ENCODE measurements around the gene CLASP1. TPM values are rescaled to one million over a fixed set of nuclear protein-coding genes. Genes with fewer than 3 reads are reported as not detected.
"Not testable (repeated sequence)": the region's sequence is repeated elsewhere in the genome, so short reads cannot be mapped to it uniquely, and the experiment has no call there.

Gene CLASP1
- total RNA-seq, 1 experiment from 2014 or later = 45.9 TPM

DNA sequence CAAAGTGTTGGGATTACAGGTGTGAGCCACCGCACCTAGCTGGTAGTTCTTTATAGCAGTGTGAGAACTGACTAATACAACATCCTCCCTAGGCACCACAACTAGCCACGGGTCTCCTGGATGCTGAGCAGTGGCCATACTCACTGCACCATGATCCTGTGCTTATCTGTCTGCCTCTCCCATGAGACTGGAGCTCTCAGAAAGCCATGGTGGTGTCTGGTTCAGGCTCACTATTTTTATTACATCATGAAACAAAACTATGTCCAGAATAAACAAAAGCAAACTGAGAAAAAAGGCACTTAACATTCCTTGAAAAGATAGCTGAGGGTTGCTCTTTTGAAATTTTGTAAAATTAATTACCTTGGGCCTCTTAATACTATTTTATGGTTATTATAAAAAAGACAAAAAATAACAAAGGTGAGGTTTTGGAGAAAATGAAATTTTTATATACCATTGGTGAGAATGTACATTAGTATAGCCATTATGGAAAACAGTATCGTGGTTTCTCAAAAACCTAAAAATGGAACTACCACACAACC lies 273.6 kb downstream of the CLASP1 start:
- Histone ChIP-seq H3K56ac (ENCODE audit: insufficient read length, low read depth, low read length) (no peak overlapping the region), H3K79me2 (ENCODE audit: insufficient read depth, low read length) (no peaks in the 10 kb centered on the region), H2AK5ac (ENCODE audit: insufficient read length, low read length) (no peak overlapping the region), H2BK5ac (ENCODE audit: insufficient read length, low read length) (no peak overlapping the region), H3K4me1 (ENCODE audit: insufficient read depth, low read length) (no peaks in the 10 kb centered on the region), H2BK15ac (ENCODE audit: low read depth, low read length) (no peak overlapping the region), H3K9me3 (ENCODE audit: control insufficient read depth, low read depth, low read length) (no peaks in the 10 kb centered on the region), H2BK20ac (ENCODE audit: low read depth, low read length, poor library complexity, severe bottlenecking) (no peak overlapping the region), H3K23me2 (ENCODE audit: insufficient read length, low read depth, low read length, poor library complexity, severe bottlenecking) (no peaks in the 10 kb centered on the region), H3K23ac (ENCODE audit: insufficient read length, low read depth, low read length) (no peak overlapping the region), H4K20me1 (ENCODE audit: control insufficient read depth, insufficient read depth, insufficient read length) (no peaks in the 10 kb centered on the region), H2BK120ac (ENCODE audit: low read depth, low read length, poor library complexity, severe bottlenecking) (no peak overlapping the region), H2BK12ac (ENCODE audit: insufficient read length, low read depth, low read length) (no peak overlapping the region), H3K14ac (ENCODE audit: insufficient read depth, low read length) (no peak overlapping the region), H4K8ac (replicated peaks; ENCODE audit: insufficient read length, low read depth, low read length) (no peak overlapping the region), H2AFZ (ENCODE audit: low read length) (no peak overlapping the region), H4K91ac (ENCODE audit: insufficient read length, low read depth, low read length) (no peak overlapping the region), H3T11ph (ENCODE audit: low read length) (no peak overlapping the region), H3K9ac (ENCODE audit: extremely low read depth, insufficient read length, low read length) (no peak overlapping the region), H3K27me3 (ENCODE audit: insufficient read depth, low read length) (no peaks in the 10 kb centered on the region), H3K4ac (ENCODE audit: low read depth, low read length) (no peak overlapping the region), H3K18ac (ENCODE audit: insufficient read length, low read depth, low read length) (no peak overlapping the region), H3K79me1 (ENCODE audit: insufficient read depth, low read depth, low read length, poor library complexity, severe bottlenecking) (no peaks in the 10 kb centered on the region), H3K27ac (ENCODE audit: insufficient read length, low read depth, low read length) (no peak overlapping the region), H4K5ac (ENCODE audit: insufficient read length, low read depth, low read length) (no peak overlapping the region), H3K4me2 (ENCODE audit: insufficient read depth, insufficient read length, low read length) (no peak overlapping the region)
- no peak overlapping the region for H3K27ac Mint-ChIP-seq
- no peaks in the 10 kb centered on the region for H3K4me1 Mint-ChIP-seq
- TF ChIP-seq, protein P1, sequence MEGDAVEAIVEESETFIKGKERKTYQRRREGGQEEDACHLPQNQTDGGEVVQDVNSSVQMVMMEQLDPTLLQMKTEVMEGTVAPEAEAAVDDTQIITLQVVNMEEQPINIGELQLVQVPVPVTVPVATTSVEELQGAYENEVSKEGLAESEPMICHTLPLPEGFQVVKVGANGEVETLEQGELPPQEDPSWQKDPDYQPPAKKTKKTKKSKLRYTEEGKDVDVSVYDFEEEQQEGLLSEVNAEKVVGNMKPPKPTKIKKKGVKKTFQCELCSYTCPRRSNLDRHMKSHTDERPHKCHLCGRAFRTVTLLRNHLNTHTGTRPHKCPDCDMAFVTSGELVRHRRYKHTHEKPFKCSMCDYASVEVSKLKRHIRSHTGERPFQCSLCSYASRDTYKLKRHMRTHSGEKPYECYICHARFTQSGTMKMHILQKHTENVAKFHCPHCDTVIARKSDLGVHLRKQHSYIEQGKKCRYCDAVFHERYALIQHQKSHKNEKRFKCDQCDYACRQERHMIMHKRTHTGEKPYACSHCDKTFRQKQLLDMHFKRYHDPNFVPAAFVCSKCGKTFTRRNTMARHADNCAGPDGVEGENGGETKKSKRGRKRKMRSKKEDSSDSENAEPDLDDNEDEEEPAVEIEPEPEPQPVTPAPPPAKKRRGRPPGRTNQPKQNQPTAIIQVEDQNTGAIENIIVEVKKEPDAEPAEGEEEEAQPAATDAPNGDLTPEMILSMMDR (conservative IDR thresholded peaks at IDR 0.05) = no peak
- no peaks in the 10 kb centered on the region for H3K9me3 Mint-ChIP-seq
- no peaks in the 10 kb centered on the region for H3K27me3 Mint-ChIP-seq (ENCODE audit: low read depth)
- WGBS (ENCODE audit: extremely low coverage, insufficient read length, low lambda C conversion rate) = no CpG with 5 or more reads among the region's 3 CpGs
- no peak overlapping the region for H3K4me3 Mint-ChIP-seq
- no peak for DNase-seq
- peaks cover 36 to 65% (median 46%) of the 10 kb centered on the region in 3 experiments for H3K36me3 Mint-ChIP-seq (ENCODE audit: insufficient read depth in 1 of 3, low read depth in 3 of 3)

DNA sequence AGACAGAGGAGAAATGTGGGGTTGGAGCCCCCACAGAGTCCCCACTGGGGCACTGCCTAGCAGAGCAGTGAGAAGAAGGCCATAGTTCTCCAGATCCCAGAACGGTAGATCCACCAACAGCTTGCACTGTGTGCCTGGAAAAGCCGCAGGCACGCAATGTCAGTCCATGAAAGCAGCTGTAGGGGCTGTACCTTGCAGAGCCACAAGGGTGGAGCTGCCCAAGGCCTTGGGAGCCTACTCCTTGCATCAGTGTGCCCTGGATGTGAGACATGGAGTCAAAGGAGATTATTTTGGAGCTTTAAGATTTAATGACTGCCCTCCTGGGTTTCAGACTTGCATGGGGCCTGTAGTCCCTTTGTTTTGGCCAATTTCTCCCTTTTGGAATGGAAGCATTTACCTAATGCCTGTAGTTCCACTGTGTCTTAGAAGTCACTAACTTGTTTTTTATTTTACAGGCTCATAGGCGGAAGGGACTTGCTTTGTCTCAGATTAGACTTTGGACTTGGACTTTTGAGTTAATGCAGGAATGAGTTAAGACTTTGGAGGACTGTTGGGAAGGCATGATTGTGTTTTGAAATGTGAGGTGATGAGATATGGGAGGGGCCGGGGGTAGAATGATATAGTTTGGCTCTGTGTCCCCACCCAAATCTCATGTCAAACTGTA lies 274.7 kb downstream of the CLASP1 start:
- not testable (repeated sequence) for H2AFZ ChIP-seq (ENCODE audit: low read length); H3K9ac ChIP-seq (ENCODE audit: extremely low read depth, insufficient read length, low read length); H3K4me1 Mint-ChIP-seq; H3K27me3 ChIP-seq (ENCODE audit: insufficient read depth, low read length); H4K5ac ChIP-seq (ENCODE audit: insufficient read length, low read depth, low read length); H3K27ac ChIP-seq (ENCODE audit: insufficient read length, low read depth, low read length); H3T11ph ChIP-seq (ENCODE audit: low read length); H3K27ac Mint-ChIP-seq; H4K20me1 ChIP-seq (ENCODE audit: control insufficient read depth, insufficient read depth, insufficient read length); H3K4ac ChIP-seq (ENCODE audit: low read depth, low read length); H2BK15ac ChIP-seq (ENCODE audit: low read depth, low read length); H2BK5ac ChIP-seq (ENCODE audit: insufficient read length, low read length); H3K79me2 ChIP-seq (ENCODE audit: insufficient read depth, low read length); H4K8ac ChIP-seq (replicated peaks; ENCODE audit: insufficient read length, low read depth, low read length); H3K4me3 Mint-ChIP-seq; H2BK12ac ChIP-seq (ENCODE audit: insufficient read length, low read depth, low read length); H3K56ac ChIP-seq (ENCODE audit: insufficient read length, low read depth, low read length); H2AK5ac ChIP-seq (ENCODE audit: insufficient read length, low read length); DNase-seq; H3K9me3 ChIP-seq (ENCODE audit: control insufficient read depth, low read depth, low read length); H4K91ac ChIP-seq (ENCODE audit: insufficient read length, low read depth, low read length); H3K23me2 ChIP-seq (ENCODE audit: insufficient read length, low read depth, low read length, poor library complexity, severe bottlenecking); H2BK20ac ChIP-seq (ENCODE audit: low read depth, low read length, poor library complexity, severe bottlenecking); H3K4me2 ChIP-seq (ENCODE audit: insufficient read depth, insufficient read length, low read length); H3K23ac ChIP-seq (ENCODE audit: insufficient read length, low read depth, low read length); H2BK120ac ChIP-seq (ENCODE audit: low read depth, low read length, poor library complexity, severe bottlenecking); H3K27me3 Mint-ChIP-seq (ENCODE audit: low read depth); H3K14ac ChIP-seq (ENCODE audit: insufficient read depth, low read length); H3K18ac ChIP-seq (ENCODE audit: insufficient read length, low read depth, low read length); H3K79me1 ChIP-seq (ENCODE audit: insufficient read depth, low read depth, low read length, poor library complexity, severe bottlenecking); H3K9me3 Mint-ChIP-seq; H3K4me1 ChIP-seq (ENCODE audit: insufficient read depth, low read length)
- WGBS (ENCODE audit: extremely low coverage, insufficient read length, low lambda C conversion rate) = no CpG with 5 or more reads among the region's 5 CpGs
- H3K36me3 Mint-ChIP-seq (ENCODE audit: insufficient read depth in 1 of 3, low read depth in 3 of 3) = peaks cover 39 to 63% (median 43%) of the 10 kb centered on the region in 3 experiments

All from H9 (cell line).